WTC11 (cell line): ENCODE data around the gene FAM20C. TPM values are rescaled to one million over a fixed set of nuclear protein-coding genes. Genes with fewer than 3 reads are reported as not detected.
A peak's percentile ranks its signal among the peaks of the same experiment; 100 is the strongest.

Source experiments
- ATAC-seq: fragments of 200-7000 bp; cut with Tn5 transposase; 2 replicates; pipeline ENCODE4 v1.10.0; 2021; ENCODE audit warnings: mild to moderate bottlenecking, moderate library complexity
- CTCF ChIA-PET: fragments of 300-600 bp; sonication (Branson Sonifier 250); formaldehyde crosslinking; loops from one replicate; lab custom pipeline; 2021; ENCODE audit warnings: antibody characterized with exemption; lab: Charles Lee
- POLR2A ChIA-PET: fragments of 350-600 bp; sonication (Branson Sonifier 250); formaldehyde crosslinking; loops from one replicate; lab custom pipeline; 2021; ENCODE audit warnings: antibody characterized with exemption; lab: Charles Lee
- DNase-seq: peaks from one replicate; pipeline ENCODE4 v3.0.0; 2021; ENCODE audit warnings: low spot score
- H3K27ac Mint-ChIP-seq: 2 replicates; pipeline ENCODE4 v1.8.0; 2021; ENCODE audit warnings: mixed read lengths
- H3K27me3 Mint-ChIP-seq: 2 replicates; pipeline ENCODE4 v1.8.0; 2021; ENCODE audit warnings: low read depth, mild to moderate bottlenecking, moderate library complexity, mixed read lengths
- H3K36me3 Mint-ChIP-seq: 2 replicates; pipeline ENCODE4 v1.8.0; 2021; ENCODE audit warnings: mixed read lengths
- H3K4me1 Mint-ChIP-seq: 2 replicates; pipeline ENCODE4 v1.8.0; 2022; ENCODE audit warnings: mixed read lengths
- H3K4me3 Mint-ChIP-seq: 2 replicates; pipeline ENCODE4 v1.8.0; 2021; ENCODE audit warnings: mild to moderate bottlenecking, moderate library complexity, mixed read lengths
- H3K9me3 Mint-ChIP-seq: 2 replicates; pipeline ENCODE4 v1.8.0; 2021; ENCODE audit warnings: mixed read lengths
- ARID4B ChIP-seq: sonication (generic); formaldehyde crosslinking; IDR thresholded peaks from 2 replicates; pipeline ENCODE4 v1.8.0; 2023; ENCODE audit warnings: missing genetic modification reagents, mild to moderate bottlenecking, borderline replicate concordance
- GRHL2 ChIP-seq: fragments of 250-450 bp; sonication (Bioruptor Pico); IDR thresholded peaks from 2 replicates; pipeline ENCODE4 v1.8.0; 2022; ENCODE audit warnings: mild to moderate bottlenecking, moderate library complexity; ENCODE audit not compliant: insufficient replicate concordance, severe bottlenecking
- JAZF1 ChIP-seq: fragments of 250-450 bp; sonication (Bioruptor Pico); IDR thresholded peaks from 2 replicates; pipeline ENCODE4 v1.9.0; 2021; ENCODE audit warnings: moderate library complexity, mild to moderate bottlenecking, inconsistent platforms
- JUN ChIP-seq: sonication (generic); formaldehyde crosslinking; IDR thresholded peaks from 2 replicates; pipeline ENCODE4 v1.8.0; 2023; ENCODE audit warnings: mild to moderate bottlenecking, missing genetic modification reagents
- MAX ChIP-seq: sonication (generic); formaldehyde crosslinking; IDR thresholded peaks from 2 replicates; pipeline ENCODE4 v1.8.0; 2022; ENCODE audit warnings: mild to moderate bottlenecking, missing genetic modification reagents
- PREB ChIP-seq: sonication (generic); formaldehyde crosslinking; IDR thresholded peaks from 2 replicates; pipeline ENCODE4 v1.8.1; 2022; ENCODE audit warnings: mild to moderate bottlenecking, missing genetic modification reagents, moderate library complexity, borderline replicate concordance
- STAT6 ChIP-seq: sonication (generic); formaldehyde crosslinking; conservative IDR thresholded peaks from 2 replicates; pipeline ENCODE4 v1.8.1; 2023; ENCODE audit warnings: mild to moderate bottlenecking, low read depth, missing genetic modification reagents, moderate library complexity
- USF1 ChIP-seq: sonication (generic); formaldehyde crosslinking; IDR thresholded peaks from 2 replicates; pipeline ENCODE4 v1.8.0; 2022; ENCODE audit warnings: mild to moderate bottlenecking, missing genetic modification reagents
- ZBTB43 ChIP-seq: sonication (generic); formaldehyde crosslinking; IDR thresholded peaks from 2 replicates; pipeline ENCODE4 v1.8.1; 2023; ENCODE audit warnings: mild to moderate bottlenecking, missing genetic modification reagents
- ZNF281 ChIP-seq: sonication (generic); formaldehyde crosslinking; IDR thresholded peaks from 2 replicates; pipeline ENCODE4 v1.8.0; 2023; ENCODE audit warnings: mild to moderate bottlenecking, missing genetic modification reagents
- ZNF423 ChIP-seq: fragments of 250-450 bp; sonication (Bioruptor Pico); IDR thresholded peaks from 2 replicates; pipeline ENCODE4 v2.1.2; 2022; ENCODE audit warnings: mild to moderate bottlenecking, moderate library complexity
- total RNA-seq: library from RNA; stranded (reverse); gene quantifications from 3 replicates; pipeline ENCODE4 v1.2.3, GENCODE V29; 2021

Gene FAM20C
- total RNA-seq, 1 experiment from 2014 or later, result 64.9 TPM

GRCh38 chr7:191981-192649, at the start of gene FAM20C (continued):
- TF ChIP-seq ARID4B (CRISPR knock-in tag) (0 out of 2 replicates have a peak, but pooled peaks have one; percentile 46), ZNF281 (CRISPR knock-in tag) (no peak), STAT6 (CRISPR knock-in tag) (no peak), USF1 (CRISPR knock-in tag) (no peak), ZBTB43 (CRISPR knock-in tag) (0 out of 2 replicates have a peak, but pooled peaks have one; percentile 24), ZNF423 (peak; percentile 35; the same call in 1 of the 2 replicates), JAZF1 (CRISPR knock-in tag) (no peak)

GRCh38 chr7:143145-143751, 49.1 kb upstream of the FAM20C start:
- ATAC-seq, result no peak; the same call in 1 of the 2 replicates
- Mint-ChIP-seq H3K4me1 (peaks cover 17% of the 10 kb centered on the region), H3K4me3 (no peak overlapping the region), H3K36me3 (peaks cover 28% of the 10 kb centered on the region), H3K27me3 (no peaks in the 10 kb centered on the region), H3K9me3 (no peaks in the 10 kb centered on the region), H3K27ac (peak overlapping the region; percentile 57; the same call in 1 of the 2 replicates)
- ChIA-PET CTCF (no interaction called here), POLR2A (no interaction called here)
- TF ChIP-seq JUN (no peak), MAX (CRISPR knock-in tag) (no peak), PREB (no peak), STAT6 (CRISPR knock-in tag) (no peak), GRHL2 (no peak)
- peak; percentile 9 for DNase-seq
